T-helper 1 cell (primary cell): ENCODE results near the gene GRAMD1A.
"Not testable (repeated sequence)": the region's sequence is repeated elsewhere in the genome, so short reads cannot be mapped to it uniquely, and the experiment has no call there.

Experiments used
- DNase-seq, 5 donors: peaks; one replicate each; pipeline ENCODE4 v3.0.0-alpha.2; 2012 to 2020

Gene GRAMD1A

GRCh38 chr19:35004517-35005255, 4.6 kb downstream of the GRAMD1A start:
- DNase-seq: no peak

GRCh38 chr19:35005256-35005977, 5.3 kb downstream of the GRAMD1A start:
- no peak for DNase-seq

DNA sequence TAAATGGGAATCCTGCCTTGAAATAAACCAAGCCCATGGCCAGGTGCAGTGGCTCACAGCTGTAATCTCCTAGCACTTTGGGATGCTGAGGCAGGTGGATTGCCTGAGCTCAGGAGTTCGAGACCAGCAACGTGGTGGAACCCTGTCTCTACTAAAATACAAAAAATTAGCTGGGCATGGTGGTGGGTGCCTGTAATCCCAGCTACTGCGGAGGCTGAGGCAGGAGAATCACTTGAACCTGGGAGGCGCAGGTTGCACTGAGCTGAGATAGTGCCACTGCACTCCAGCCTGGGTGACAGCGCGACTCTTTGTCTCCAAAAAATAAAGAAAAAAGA, 5.9 kb downstream of the GRAMD1A start:
- DNase-seq: not testable (repeated sequence)

- DNase-seq: no peak
Observed at GRCh38 chr19:35006342-35006998, 6.3 kb downstream of the GRAMD1A start.

DNA sequence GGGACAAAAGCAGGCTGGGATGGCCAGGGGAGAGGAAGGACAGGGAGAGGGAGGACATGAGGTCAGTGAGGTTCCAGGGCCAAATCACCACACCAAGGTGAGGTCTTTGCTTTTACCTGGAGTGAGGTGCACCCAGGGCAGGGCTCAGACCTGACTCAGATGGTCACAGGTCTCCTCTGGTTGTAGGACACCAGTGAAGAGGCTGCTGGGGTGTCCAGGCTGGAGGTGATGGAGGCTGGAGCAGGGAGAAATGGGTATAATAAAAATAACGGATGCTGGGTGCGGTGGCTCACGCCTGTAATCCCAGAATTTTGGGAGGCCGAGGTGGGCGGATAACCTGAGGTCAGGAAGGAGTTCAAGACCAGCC, 6.9 kb downstream of the GRAMD1A start:
- DNase-seq: no peak

DNA sequence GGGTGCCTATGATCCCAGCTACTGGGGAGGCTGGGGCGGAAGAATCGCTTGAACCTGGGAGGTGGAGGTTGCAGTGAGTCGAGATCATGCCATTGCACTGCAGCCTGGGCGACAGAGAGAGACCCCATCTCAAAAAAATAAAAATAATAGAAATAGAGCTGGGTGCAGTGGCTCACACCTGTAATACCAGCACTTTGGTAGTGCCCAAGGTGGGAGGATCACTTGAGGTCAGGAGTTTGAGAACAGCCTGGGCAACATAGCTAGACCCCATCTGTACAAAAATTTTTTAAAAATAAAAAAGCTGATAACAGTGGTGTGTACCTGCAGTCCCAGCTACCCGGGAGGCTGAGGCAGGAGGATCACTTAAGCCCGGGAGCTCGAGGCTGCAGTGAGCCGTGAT, 7.3 kb downstream of the GRAMD1A start:
- DNase-seq: not testable (repeated sequence)

GRCh38 chr19:35008891-35009341, 8.8 kb downstream of the GRAMD1A start:
- no peak for DNase-seq

GRCh38 chr19:35009424-35010415, 9.6 kb downstream of the GRAMD1A start:
- no peak for DNase-seq

- DNase-seq: peak in 1 of 5 donors; percentile 40
Observed at GRCh38 chr19:35011091-35011689, 11.1 kb downstream of the GRAMD1A start.

DNA sequence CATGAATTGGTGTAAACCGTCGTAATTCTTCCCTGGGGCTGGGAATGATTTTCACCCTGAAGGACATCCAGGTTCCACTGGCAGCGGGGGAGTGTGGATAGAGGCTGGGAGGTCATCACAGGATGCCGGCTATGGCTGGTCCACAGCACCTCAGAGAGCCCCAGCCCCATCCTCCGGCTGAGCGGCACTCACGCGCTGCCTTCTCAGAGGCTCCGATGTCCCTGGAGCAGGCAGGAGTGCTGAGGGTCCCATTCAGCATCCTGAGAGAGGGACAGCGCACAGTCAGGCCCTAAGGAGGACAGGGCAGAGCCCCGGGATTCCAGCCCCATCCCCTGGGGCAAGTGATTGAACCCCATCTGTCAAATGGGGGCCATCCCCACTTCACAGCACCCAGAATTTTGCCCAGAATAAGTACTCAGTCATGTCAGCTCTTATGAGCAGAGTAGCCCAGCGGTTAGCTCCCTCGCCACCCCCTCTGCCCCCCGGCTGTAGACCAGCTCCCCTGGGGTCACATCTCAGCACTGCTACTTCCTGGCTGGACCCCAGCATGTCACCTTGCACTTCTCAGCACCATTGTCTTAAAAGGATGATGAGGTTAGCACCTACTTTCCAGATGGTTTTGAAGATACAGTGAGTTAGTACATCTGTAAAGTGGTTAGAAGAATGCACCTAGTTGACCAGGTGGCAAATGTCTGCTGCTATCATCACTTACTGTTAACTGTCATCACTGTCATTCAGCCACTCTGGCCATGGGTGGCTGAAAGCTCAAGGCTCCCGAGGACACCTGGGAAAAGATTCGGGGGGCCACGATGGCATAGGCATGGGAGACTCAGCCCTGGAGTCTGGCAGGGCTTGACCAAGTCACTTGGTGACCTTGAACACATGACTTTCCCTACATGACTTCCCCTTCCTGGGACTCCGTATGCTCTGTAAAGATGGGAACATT, 11.9 kb downstream of the GRAMD1A start:
- DNase-seq: no peak

DNA sequence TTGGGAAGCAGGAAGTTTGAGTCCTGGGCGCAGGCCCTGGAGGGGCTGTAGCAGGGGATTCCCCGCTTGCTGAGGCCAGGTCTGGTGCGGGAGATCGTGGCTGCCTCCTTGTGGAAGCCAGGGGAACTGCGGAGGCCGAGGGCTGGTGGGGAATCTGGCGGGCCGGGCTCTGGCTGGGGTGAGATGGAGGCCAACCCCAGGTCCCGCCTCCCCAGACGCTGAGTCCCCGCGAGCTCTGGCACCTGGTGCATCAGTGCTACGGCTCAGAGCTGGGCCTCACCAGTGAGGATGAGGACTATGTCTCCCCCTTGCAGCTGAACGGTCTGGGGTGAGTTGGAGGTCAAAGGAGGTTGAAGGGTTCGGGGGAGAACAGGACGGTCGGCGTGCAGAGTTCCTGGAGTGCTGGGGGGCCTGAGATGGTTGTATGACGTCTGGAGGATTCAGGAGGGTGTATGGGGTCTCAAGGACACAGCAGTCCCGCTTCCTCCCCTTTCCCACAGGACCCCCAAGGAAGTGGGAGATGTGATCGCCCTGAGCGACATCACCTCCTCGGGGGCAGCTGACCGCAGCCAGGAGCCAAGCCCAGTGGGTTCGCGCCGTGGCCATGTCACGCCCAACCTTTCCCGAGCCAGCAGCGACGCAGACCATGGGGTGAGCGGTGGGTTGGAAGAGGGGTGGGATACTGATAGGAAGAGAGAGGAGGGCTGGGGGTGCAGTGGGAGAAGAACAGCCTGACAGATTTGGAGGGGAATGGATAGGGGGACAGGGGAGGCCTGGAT, 13.1 kb downstream of the GRAMD1A start:
- DNase-seq: peak; percentile 61 to 76 (median 74)

- DNase-seq: peak; percentile 27 to 81 (median 66)
Observed at GRCh38 chr19:35013820-35014754, 14.0 kb downstream of the GRAMD1A start.

DNA sequence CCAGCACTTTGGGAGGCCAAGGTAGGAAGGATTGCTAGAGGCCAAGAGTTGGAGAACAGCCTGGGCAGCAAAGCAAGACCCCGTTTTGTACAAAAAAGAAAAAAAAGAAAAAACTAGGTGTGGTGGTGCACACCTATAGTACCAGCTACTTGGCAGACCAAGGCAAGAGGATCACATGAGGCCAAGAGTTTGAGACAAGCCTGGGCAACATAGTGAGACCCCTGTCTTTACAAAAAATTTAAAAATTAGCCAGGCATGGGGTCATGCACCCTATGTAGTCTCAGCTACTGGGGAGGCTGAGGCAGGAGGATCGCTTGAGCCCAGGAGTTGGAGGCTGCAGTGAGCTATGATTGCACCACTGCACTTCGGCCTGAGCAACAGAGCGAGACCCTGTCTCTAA, 14.7 kb downstream of the GRAMD1A start:
- DNase-seq: not testable (repeated sequence)

- DNase-seq: no peak
Observed at GRCh38 chr19:35015270-35015953, 15.3 kb downstream of the GRAMD1A start.

DNA sequence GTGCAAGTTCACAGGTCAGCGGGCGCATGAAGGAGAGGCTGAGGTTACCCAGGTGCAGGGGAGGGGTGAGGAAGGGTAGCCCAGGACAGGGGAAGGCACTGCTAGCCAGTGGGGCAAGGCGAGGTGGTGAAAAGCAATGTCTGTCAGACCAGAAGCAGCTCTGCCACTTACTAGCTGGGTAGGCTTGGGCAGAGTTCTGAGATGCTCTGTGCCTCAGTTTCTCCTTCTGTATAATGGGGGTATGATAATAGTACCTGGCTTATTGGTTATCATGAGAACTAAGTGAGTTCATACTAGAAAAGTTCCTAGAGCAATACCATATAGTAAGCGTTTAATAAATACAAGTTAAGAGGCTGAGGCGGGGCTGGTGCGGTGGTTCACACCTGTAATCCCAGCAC, 15.8 kb downstream of the GRAMD1A start:
- DNase-seq: no peak

- DNase-seq: no peak
Observed at GRCh38 chr19:35017507-35017906, 17.4 kb downstream of the GRAMD1A start.

- no peak for DNase-seq
Observed at GRCh38 chr19:35018379-35018778, 18.3 kb downstream of the GRAMD1A start.

DNA sequence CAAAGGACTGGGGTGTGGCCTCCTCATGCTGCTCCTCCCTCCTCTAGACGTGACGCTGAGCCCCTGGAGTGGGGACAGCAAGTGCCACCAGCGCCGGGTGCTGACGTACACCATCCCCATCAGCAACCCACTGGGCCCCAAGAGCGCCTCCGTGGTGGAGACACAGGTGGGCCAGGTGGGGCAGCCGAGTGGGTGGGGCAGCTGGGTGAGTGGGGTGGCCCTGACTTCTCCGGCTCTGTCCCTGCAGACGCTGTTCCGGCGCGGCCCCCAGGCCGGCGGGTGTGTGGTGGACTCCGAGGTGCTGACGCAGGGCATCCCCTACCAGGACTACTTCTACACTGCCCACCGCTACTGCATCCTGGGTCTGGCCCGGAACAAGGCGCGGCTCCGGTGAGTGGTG, 19.0 kb downstream of the GRAMD1A start:
- DNase-seq: no peak
